HepG2 (cell line): ENCODE results near the gene IFNK. TPM values are rescaled to one million over a fixed set of nuclear protein-coding genes. Genes with fewer than 3 reads are reported as not detected.

ENCODE experiments used
- ATAC-seq: fragments of 200-7000 bp; cut with Tn5 transposase; 3 replicates; pipeline ENCODE4 v1.9.1; 2020; ENCODE audit warnings: mild to moderate bottlenecking, moderate library complexity
- BruUV-seq: library from RNA; stranded (reverse); fragments of 400-500 nt; replicated peaks from 2 replicates; lab custom pipeline; 2021; lab: Mats Ljungman, UMichigan
- CTCF ChIA-PET: fragments of 300-600 bp; formaldehyde crosslinking; extraction: SDS; loops from one replicate; lab custom pipeline; 2021; ENCODE audit warnings: low total read pairs, inconsistent platforms, low intra/inter-chr PET ratio; lab: Yijun Ruan, JAX
- POLR2A ChIA-PET: fragments of 350-600 bp; sonication (Branson Sonifier 250); formaldehyde crosslinking; loops from one replicate; lab custom pipeline; 2020; ENCODE audit warnings: antibody characterized with exemption, inconsistent platforms; lab: Yijun Ruan, JAX
- DNase-seq: peaks from one replicate; pipeline ENCODE4 v3.0.0-alpha.2; 2015; ENCODE audit warnings: low spot score
- FAIRE-seq: peaks from 3 replicates; lab custom pipeline; 2011; peaks lifted over from hg19 to GRCh38; lab: Jason Lieb, UNC
- H2AFZ ChIP-seq: one replicate; pipeline ENCODE4 v1.6.1; 2011; ENCODE audit warnings: low read length, inconsistent platforms
- H3K27ac ChIP-seq: fragments of 300-600 bp; 3 replicates; pipeline ENCODE4 v1.8.0; 2011; ENCODE audit warnings: mixed run types, mild to moderate bottlenecking, mixed read lengths, low read length, inconsistent platforms; ENCODE audit not compliant: insufficient read depth; ENCODE audit errors: extremely low read length
- H3K27me3 ChIP-seq, 2 experiments: fragments of 200-600 bp in 1 of 2; 2 replicates in 1 of 2; 3 replicates in 1 of 2; pipeline versions ENCODE4 v1.6.0 to v1.8.0; 2011; ENCODE audit warnings: low read length in 2 of 2, mild to moderate bottlenecking in 2 of 2, moderate library complexity in 2 of 2, inconsistent platforms in 1 of 2; ENCODE audit not compliant: insufficient read depth in 2 of 2, control insufficient read depth in 1 of 2
- H3K36me3 ChIP-seq, 2 experiments: fragments of 200-600 bp in 1 of 2; replicated peaks in 1 of 2; 2 replicates in 1 of 2; 3 replicates in 1 of 2; pipeline versions ENCODE4 v1.5.1 to v1.8.0; 2011; ENCODE audit warnings: low read length in 2 of 2, inconsistent platforms in 1 of 2; ENCODE audit not compliant: insufficient read depth in 2 of 2, control insufficient read depth in 1 of 2
- H3K4me1 ChIP-seq: 2 replicates; pipeline ENCODE4 v1.5.1; 2012; ENCODE audit warnings: low read length, inconsistent platforms; ENCODE audit not compliant: insufficient read depth
- H3K4me2 ChIP-seq: 2 replicates; pipeline ENCODE4 v1.6.0; 2011; ENCODE audit warnings: low read depth, low read length, inconsistent platforms
- H3K4me3 ChIP-seq, 3 experiments: fragments of 200-600 bp in 1 of 3; sonication (generic), shearing (Covaris generic) in 1 of 3; replicated peaks in 1 of 3; 2 replicates each; pipeline ENCODE4 v1.5.1; 2011 to 2016; ENCODE audit warnings: low read length in 3 of 3, inconsistent platforms in 2 of 3, low read depth in 2 of 3, mild to moderate bottlenecking in 2 of 3, control low read depth in 1 of 3, mixed read lengths in 1 of 3; ENCODE audit not compliant: insufficient read depth in 1 of 3
- H3K79me2 ChIP-seq: one replicate; pipeline ENCODE4 v1.6.1; 2011; ENCODE audit warnings: low read length, inconsistent platforms; ENCODE audit not compliant: insufficient read depth
- H3K9ac ChIP-seq: 2 replicates; pipeline ENCODE4 v1.6.0; 2011; ENCODE audit warnings: mild to moderate bottlenecking, low read depth, low read length, inconsistent platforms; ENCODE audit not compliant: insufficient read depth
- H3K9me3 ChIP-seq: 2 replicates; pipeline ENCODE4 v1.5.1; 2012; ENCODE audit warnings: mild to moderate bottlenecking, low read length
- H4K20me1 ChIP-seq: 2 replicates; pipeline ENCODE4 v1.6.0; 2011; ENCODE audit warnings: inconsistent platforms, mild to moderate bottlenecking, low read length, moderate library complexity; ENCODE audit not compliant: insufficient read depth
- CENPT ChIP-seq: sonication (generic); formaldehyde crosslinking; IDR thresholded peaks from 2 replicates; pipeline ENCODE4 v1.8.0; 2022; ENCODE audit warnings: low read depth, mild to moderate bottlenecking, moderate library complexity, missing genetic modification reagents
- CREB3 ChIP-seq: sonication (generic); formaldehyde crosslinking; IDR thresholded peaks from 2 replicates; pipeline ENCODE4 v1.5.0; 2020; ENCODE audit warnings: missing genetic modification reagents
- EEA1 ChIP-seq: sonication (generic); formaldehyde crosslinking; IDR thresholded peaks from 2 replicates; pipeline ENCODE4 v1.5.1; 2020; ENCODE audit warnings: mild to moderate bottlenecking, missing genetic modification reagents, borderline replicate concordance
- NFATC3 ChIP-seq: sonication (generic); formaldehyde crosslinking; IDR thresholded peaks from 2 replicates; pipeline ENCODE4 v1.5.1; 2020; ENCODE audit warnings: mild to moderate bottlenecking, missing genetic modification reagents
- NR2F2 ChIP-seq: IDR thresholded peaks from 2 replicates; pipeline ENCODE4 v1.6.1; 2012; ENCODE audit warnings: low read depth, inconsistent platforms, borderline replicate concordance
- ZFP36L2 ChIP-seq: sonication (generic); formaldehyde crosslinking; IDR thresholded peaks from 2 replicates; pipeline ENCODE4 v1.4.0; 2020; ENCODE audit warnings: missing genetic modification reagents
- ZNF296 ChIP-seq: sonication (generic); formaldehyde crosslinking; conservative IDR thresholded peaks from 2 replicates; pipeline ENCODE4 v1.5.0; 2020; ENCODE audit warnings: mild to moderate bottlenecking, missing genetic modification reagents
- ZNF432 ChIP-seq: sonication (generic); formaldehyde crosslinking; IDR thresholded peaks from 2 replicates; pipeline ENCODE4 v1.5.0; 2020; ENCODE audit warnings: missing genetic modification reagents, mild to moderate bottlenecking, borderline replicate concordance
- ZNF567 ChIP-seq: sonication (generic); formaldehyde crosslinking; IDR thresholded peaks from 2 replicates; pipeline ENCODE4 v1.8.1; 2023; ENCODE audit warnings: mild to moderate bottlenecking, missing genetic modification reagents, borderline replicate concordance
- ZNF761 ChIP-seq: sonication (generic); formaldehyde crosslinking; conservative IDR thresholded peaks from 2 replicates; pipeline ENCODE4 v1.4.0; 2020; ENCODE audit warnings: mild to moderate bottlenecking, missing genetic modification reagents
- ZNF768 ChIP-seq: sonication (generic); formaldehyde crosslinking; IDR thresholded peaks from 2 replicates; pipeline ENCODE4 v1.4.0; 2020; ENCODE audit warnings: missing genetic modification reagents
- WGBS: methylation state at CpG from one replicate; pipeline ENCODE4 v1.1.6; 2017; ENCODE audit warnings: low lambda C conversion rate; 5-methylcytosine and 5-hydroxymethylcytosine counted together
- in situ Hi-C: cut with HindIII; loops from 2 replicates; pipeline ENCODE4 v1.10.0; 2017; ENCODE audit warnings: low pct_unique_long_range_greater_than_20kb; ENCODE audit not compliant: extremely low pct_ligation_motif_present
- intact Hi-C: fragments of 100-400 bp; cut with micrococcal nuclease; formaldehyde crosslinking; loops from one replicate; pipeline ENCODE4 v1.10.0; 2022; ENCODE audit not compliant: unreplicated experiment
- polyA plus RNA-seq, 8 experiments: library from polyadenylated mRNA; depleted of rRNA in 3 of 8; stranded (reverse) in 7 of 8; unstranded in 1 of 8; fragments of >200 nt; fragmentation: Illumina TruSeq in 4 of 8; extraction: Trizol in 4 of 8; gene quantifications; 2 replicates each; pipeline versions ENCODE4 v1.2.1 to v1.2.3, GENCODE V29; 2011 to 2016; ENCODE audit warnings: low read depth in 4 of 8, missing spikeins in 1 of 8, mixed read lengths in 1 of 8; ENCODE audit not compliant: insufficient read depth in 1 of 8
- total RNA-seq, 5 experiments: library from RNA; depleted of rRNA; stranded (reverse); fragments of >200 nt; fragmentation: Illumina TruSeq; extraction: Trizol; gene quantifications; 2 replicates each; pipeline ENCODE4 v1.2.3, GENCODE V29; 2016; ENCODE audit warnings: low read depth in 1 of 5
- TF ChIP-seq, protein P1 (sequence below): sonication (generic); formaldehyde crosslinking; IDR thresholded peaks from 2 replicates; pipeline ENCODE4; 2020; ENCODE audit warnings: missing genetic modification reagents, mild to moderate bottlenecking, borderline replicate concordance

IFNK gene
- total and polyA plus RNA-seq, 2 of the 13 experiments (the other 11 are each of a cell fraction or from before 2014, with no cell fraction given): not detected

- TF ChIP-seq, protein P1, sequence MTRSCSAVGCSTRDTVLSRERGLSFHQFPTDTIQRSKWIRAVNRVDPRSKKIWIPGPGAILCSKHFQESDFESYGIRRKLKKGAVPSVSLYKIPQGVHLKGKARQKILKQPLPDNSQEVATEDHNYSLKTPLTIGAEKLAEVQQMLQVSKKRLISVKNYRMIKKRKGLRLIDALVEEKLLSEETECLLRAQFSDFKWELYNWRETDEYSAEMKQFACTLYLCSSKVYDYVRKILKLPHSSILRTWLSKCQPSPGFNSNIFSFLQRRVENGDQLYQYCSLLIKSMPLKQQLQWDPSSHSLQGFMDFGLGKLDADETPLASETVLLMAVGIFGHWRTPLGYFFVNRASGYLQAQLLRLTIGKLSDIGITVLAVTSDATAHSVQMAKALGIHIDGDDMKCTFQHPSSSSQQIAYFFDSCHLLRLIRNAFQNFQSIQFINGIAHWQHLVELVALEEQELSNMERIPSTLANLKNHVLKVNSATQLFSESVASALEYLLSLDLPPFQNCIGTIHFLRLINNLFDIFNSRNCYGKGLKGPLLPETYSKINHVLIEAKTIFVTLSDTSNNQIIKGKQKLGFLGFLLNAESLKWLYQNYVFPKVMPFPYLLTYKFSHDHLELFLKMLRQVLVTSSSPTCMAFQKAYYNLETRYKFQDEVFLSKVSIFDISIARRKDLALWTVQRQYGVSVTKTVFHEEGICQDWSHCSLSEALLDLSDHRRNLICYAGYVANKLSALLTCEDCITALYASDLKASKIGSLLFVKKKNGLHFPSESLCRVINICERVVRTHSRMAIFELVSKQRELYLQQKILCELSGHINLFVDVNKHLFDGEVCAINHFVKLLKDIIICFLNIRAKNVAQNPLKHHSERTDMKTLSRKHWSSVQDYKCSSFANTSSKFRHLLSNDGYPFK: no peak
- TF ChIP-seq ZNF761 (CRISPR knock-in tag): no peak
- TF ChIP-seq ZNF432 (CRISPR knock-in tag): no peak
- TF ChIP-seq NR2F2: no peak
Measured at GRCh38 chr9:27505744-27506161, 18.3 kb upstream of the IFNK start (continued).

GRCh38 chr9:27506981-27507380, 17.1 kb upstream of the IFNK start:
- Histone ChIP-seq H3K4me2 (no peak overlapping the region), H3K4me1 (no peaks in the 10 kb centered on the region), H4K20me1 (no peaks in the 10 kb centered on the region)
- no peak for FAIRE-seq
- in situ Hi-C loops: no loop called here
- TF ChIP-seq CENPT: no peak
- no peak for TF ChIP-seq ZNF567 (CRISPR knock-in tag)
- no peak for TF ChIP-seq ZFP36L2 (CRISPR knock-in tag)
- no peak for TF ChIP-seq ZNF296
- no peak for TF ChIP-seq CREB3 (CRISPR knock-in tag)
- TF ChIP-seq EEA1: no peak
- TF ChIP-seq NFATC3: no peak
- TF ChIP-seq ZNF768: no peak
- TF ChIP-seq, all 625 proteins: peak for 0
- Histone ChIP-seq H2AFZ (no peak overlapping the region), H3K27ac (no peak overlapping the region), H3K4me3 (no peak overlapping the region), H3K9me3 (no peaks in the 10 kb centered on the region), H3K36me3 (no peaks in the 10 kb centered on the region), H3K27me3 (peaks cover 0 to 5% of the 10 kb centered on the region in 2 experiments; a peak in 2 of 5 replicates), H3K9ac (no peak overlapping the region), H3K79me2 (no peaks in the 10 kb centered on the region)
- DNase-seq (no peak), ATAC-seq (no peak)
- intact Hi-C loops: no loop called here
- BruUV-seq: no TSS peak
- POLR2A ChIA-PET: no interaction called here
- WGBS: 0% methylated on average over 2 of the region's 2 CpGs
- CTCF ChIA-PET: no interaction called here
